EH (cell line): Measurements from ENCODE around the gene GLOD4.
"Not testable (repeated sequence)": the region's sequence is repeated elsewhere in the genome, so short reads cannot be mapped to it uniquely, and the experiment has no call there.

Experiments used
- DNase-seq: peaks from one replicate; pipeline ENCODE4 v3.0.0-alpha.2; 2015; ENCODE audit warnings: low read depth

Gene GLOD4

DNA sequence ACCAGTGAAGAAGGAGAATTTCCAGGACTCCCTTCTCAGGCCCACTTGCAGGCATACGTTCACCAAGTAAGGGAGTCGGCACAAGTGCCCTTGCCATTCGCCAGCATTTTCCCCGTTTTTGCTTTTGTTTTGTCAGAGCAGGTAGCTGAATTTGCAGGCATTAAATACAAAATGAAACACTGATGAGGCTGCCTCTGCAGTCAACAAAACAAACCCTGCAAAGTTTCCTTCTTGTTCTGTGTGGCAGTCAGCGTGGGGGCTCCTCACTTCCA is 7.8 kb downstream of the GLOD4 start:
- DNase-seq, result no peak

DNA sequence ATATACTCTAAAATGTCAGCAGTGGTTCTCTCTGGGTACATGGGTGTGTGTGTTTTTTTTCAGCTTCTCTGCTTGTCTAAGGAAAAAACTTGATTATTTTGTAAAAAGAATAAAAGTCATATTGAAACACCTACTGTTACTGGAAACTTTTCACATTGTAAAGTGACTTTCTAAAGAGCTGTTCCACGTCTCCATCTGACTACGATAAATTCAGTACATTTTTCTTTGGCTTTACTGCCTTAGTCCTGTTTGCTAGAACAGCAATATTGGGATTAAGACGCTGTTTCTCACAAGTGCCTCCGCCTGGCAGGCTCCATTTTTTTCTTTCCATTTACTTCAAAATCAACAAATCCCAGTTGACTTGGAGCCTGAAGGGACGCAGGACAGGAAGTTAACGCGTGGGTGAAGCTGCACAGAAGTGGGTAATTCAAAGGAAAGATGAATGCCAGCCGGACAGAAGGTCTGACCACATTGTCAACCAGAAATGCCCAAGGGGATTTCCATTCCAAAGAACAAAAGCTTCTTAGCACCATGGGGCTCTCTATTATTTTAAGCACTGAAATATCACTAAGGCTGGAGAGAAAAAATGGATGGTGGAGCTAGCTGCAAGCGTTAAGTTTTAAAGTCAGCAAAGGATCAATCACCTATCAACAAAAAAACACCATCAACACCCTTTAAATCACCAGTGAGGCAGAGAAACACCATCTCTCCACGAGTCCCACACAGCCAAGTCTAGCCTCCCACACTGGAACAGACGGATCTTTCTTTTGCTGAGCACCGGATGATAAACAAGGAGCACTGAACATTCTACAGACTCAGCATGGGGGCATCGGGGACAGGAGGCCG is 8.4 kb downstream of the GLOD4 start:
- DNase-seq, result no peak

- DNase-seq, result no peak
Measured at GRCh38 chr17:773016-773415, 9.1 kb downstream of the GLOD4 start.

DNA sequence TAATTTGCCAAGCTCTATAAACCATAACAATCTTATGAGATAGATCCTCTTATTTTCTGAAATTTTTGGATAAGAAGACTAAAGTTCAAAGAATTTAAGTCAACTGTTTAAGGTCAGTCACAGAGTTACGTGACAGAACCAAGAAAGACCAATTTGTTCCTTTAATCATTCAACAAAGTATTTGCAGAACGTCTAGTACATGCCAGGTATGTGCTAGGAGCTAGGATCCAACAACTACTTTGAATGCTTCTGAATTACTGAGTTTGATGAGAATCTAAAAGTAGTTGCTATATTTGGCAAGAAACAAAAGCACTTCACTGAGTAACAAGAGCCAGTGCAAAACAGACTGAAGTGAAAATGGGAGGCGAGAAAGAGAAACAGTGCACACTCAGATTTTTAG is 15.0 kb downstream of the GLOD4 start:
- no peak for DNase-seq

DNA sequence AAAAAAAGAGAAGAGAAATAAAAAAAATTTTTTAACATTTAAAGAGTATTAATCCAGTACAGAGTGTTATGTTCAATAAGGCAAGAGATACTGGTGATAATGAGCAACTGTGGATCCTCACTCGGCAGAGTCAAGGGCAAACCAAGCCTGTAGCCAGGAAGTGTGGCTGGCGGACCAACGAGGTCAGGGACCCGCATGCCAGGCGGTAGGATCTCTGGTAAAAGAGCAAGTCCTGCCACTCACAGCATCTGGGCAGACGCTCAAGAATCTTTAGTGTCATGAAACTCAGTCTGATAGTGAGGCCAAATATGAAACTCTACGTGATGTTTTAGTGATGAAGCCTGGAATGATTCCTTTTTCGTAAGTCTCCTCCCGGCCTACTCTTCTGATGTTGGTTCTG is 21.7 kb downstream of the GLOD4 start:
- DNase-seq, result no peak

DNA sequence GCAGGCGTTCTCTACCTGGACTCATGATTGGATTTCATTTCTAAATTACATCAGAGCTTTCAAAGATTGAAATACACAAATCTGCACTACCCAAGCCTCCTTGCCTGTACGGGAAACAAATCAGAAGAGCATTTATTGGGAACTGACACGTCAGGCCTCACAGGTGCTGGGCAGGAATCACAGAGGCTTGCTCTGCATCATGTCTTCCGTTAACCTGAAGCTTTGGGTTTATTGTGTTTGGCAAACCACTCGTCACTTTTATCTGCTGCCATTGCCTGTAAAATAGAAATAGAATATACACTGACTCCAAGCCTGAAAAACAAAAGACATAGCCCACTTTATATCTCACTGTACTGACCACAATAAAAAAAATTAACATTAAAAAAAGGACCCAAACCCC is 22.1 kb downstream of the GLOD4 start:
- no peak for DNase-seq

DNA sequence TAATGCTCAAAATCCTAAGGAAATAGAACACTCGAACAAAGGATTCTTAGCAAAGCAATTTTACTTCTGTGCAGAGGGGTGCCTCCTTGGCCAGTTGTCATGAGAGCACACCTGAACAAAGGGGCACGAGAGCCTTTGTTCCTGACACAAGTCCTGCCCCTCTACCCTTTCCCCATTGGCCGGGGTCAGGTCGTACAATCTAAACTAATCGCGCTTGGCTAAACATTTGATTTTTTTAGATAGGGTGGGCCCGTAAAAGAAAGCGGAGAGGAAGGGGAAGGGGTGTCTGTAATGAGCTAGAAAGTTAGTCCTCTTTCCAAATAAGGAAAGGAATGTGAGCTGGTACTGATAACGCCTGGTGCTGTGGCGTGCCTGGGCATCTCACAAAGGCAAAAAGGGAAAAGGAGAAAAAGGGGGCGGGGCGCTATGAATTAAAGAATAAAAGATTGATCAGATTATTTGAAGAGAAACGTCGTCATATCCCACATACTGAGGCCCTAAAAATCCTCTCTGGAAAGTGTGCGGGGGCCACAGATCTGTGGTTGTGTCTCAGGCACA is 26.0 kb downstream of the GLOD4 start:
- DNase-seq, result not testable (repeated sequence)

DNA sequence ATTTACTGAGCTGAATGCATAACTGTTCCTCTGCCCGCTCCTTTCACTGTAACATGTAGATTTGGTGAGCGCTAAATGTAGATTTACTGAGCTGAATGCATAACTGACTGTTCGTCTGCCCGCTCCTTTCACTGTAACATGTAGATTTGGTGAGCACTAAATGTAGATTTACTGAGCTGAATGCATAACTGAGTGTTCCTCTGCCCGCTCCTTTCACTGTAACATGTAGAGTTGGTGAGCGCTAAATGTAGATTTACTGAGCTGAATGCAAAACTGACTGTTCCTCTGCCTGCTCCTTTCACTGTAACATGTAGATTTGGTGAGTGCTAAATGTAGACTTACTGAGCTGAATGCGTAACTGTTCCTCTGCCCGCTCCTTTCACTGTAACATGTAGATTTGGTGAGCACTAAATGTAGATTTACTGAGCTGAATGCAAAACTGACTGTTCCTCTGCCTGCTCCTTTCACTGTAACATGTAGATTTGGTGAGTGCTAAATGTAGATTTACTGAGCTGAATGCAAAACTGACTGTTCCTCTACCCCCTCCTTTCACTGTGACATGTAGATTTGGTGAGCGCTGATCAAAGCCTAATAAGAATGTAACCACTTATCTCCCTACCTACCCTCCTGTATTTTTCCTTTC is 26.6 kb downstream of the GLOD4 start:
- DNase-seq, result not testable (repeated sequence)

- no peak for DNase-seq
Measured at GRCh38 chr17:753418-753817, 28.7 kb downstream of the GLOD4 start.

DNA sequence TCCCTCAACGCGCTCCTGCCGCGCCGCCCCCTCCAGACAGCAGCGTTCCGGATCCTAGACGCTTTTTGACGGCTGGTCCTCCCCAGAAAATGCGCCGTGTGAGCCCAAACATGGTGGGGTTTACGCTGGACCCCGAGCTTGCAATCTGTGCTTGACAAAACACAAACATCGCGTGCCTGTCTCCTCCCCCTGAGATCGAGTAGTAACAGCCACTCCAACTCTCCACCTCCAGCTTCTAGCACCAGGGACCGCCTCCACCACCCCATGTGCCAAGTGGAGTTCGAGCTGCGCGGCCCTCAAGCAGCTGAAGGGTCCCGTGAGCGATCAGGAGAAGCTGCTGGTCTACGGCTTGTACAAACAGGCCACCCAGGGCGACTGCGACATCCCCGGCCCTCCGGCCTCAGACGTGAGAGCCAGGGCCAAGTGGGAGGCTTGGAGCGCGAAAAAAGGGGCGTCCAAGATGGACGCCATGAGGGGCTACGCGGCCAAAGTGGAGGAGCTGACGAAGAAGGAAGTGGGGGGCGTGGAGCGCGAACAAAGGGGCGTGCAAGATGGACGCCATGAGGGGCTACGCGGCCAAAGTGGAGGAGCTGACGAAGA is 29.4 kb downstream of the GLOD4 start:
- DNase-seq, result peak; percentile 46

- DNase-seq, result peak; percentile 84
Measured at GRCh38 chr17:752002-752619, 30.0 kb downstream of the GLOD4 start, which contains the start of gene GEMIN4. GEMIN4 (minus strand) TSS chr17:752264; CDS start chr17:752142, 122 bp downstream.

DNA sequence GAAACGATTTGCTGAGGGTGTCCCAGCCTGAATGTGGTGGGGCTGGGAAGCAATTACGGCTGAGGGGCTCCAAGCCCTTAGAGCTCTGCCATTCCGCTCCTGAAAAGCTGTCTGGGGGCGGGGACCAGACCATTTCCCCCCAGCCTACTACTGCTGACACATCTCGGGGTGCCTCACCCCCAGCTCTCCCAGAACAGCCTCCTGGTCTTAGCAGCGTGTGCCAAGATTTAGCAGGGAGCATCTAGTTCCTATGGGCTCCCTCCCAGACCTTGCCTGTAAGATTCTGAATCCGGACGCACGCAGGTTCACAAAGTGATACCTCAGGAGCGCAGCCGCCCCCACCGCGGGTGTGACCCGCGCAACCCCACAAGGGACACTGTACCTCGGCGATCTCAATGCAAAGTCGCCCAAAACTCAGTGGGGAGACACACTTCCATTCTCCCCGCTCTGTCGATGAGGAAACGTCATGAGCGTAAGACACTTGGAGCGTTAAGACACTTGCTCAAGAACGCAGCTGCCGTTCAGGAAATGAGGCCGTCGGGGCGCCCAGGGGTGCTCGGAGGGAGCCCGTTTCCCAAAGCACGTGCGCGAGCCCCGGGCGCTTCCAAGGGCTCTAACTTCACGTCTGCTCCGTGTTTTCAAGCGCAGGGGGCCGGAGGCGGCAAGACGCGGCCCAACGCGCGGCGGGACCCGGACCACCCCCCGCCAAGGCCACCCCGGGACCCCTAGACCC is 30.6 kb downstream of the GLOD4 start:
- DNase-seq, result peak; percentile 55

DNA sequence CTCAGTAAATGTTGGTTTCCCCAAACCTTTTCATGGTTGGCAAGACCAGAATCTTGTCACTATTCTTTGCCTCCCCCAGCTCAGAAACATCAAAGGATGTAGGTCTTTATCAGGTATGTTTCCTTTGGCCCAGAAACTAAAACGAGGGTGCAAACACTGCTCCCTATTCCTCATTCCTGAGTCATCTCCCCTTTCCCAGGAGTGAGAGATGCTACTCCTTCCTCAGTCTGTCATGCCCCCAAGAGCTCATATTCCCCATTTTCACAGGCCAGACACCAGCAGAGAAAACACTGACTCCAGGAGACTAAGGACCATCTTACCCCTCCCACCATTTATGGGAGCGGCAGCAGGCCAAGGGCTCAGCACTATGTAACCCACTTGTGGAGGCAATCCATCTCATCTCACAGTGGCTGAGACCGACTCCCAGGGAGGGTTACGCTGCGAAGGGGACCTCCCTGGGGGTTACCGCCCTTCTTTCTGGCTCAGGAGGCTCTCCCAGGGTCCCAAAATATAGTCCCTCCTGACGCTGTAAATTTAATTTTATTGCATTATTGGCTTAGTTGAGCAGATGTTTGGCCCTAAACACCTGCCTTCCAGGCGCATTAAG is 31.5 kb downstream of the GLOD4 start:
- peak; percentile 4 for DNase-seq

GRCh38 chr17:749359-749758 is 32.7 kb downstream of the GLOD4 start:
- DNase-seq, result not testable (repeated sequence)

GRCh38 chr17:748604-749003 is 33.5 kb downstream of the GLOD4 start:
- DNase-seq, result not testable (repeated sequence)

GRCh38 chr17:746783-747629 is 35.1 kb downstream of the GLOD4 start:
- DNase-seq, result no peak

DNA sequence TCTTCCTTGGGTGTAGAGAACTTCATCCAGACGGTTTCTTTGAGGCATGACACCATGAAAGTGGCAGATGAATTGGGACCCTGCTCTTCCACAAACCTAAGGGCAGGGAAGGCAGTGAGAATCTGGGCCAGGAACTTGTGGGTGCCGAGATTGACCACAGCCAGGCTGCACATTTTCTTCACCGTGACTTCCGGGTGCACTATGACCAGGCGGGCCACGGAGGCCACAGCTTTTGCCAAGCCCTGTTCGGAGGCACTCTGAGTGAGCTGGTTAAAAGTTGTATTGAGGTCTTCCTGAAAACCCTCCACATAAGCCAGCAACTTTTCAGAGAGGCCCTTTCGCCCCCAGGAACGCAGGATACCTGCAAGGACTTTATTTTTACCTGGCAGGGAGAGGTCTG is 35.9 kb downstream of the GLOD4 start:
- DNase-seq, result no peak

DNA sequence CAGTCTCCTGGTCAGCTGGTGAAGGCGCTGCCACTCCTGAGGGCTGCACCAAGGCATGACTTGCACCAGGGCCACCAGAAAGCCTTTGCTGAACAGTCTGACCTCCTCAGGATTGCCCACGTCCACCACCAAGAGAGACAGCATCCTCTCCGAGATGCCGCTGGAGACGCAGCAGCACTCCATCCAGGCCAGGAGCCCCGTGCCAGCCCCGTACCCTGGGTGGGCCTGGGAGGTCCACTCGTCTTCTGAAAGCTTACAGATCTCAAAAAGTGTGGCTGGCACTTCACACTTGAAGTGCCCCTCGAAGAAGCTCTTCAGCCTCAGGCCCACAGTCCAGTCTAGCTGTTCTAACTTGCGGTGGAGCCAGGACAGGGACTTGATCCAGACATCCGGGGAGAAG is 36.7 kb downstream of the GLOD4 start:
- no peak for DNase-seq

DNA sequence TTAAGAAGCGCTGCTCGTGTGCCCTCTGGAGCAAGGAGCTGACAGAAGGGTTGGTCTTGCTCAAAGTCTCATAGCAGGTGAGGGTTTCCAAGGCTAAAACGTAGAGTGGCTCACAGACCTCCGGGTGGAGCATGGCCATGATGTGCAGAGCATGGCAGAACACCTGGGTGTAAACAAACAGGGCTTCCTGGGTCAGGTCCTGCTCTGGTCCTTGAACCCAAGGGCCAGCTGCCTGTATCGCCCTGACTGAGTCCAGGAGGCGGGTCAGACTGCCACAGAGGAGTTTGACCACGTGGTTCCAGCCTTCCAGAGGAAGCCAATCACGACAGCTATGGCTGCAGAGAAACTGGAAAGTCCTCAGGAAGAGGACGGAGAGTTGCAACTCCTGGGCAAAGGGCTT is 37.1 kb downstream of the GLOD4 start:
- DNase-seq, result no peak

DNA sequence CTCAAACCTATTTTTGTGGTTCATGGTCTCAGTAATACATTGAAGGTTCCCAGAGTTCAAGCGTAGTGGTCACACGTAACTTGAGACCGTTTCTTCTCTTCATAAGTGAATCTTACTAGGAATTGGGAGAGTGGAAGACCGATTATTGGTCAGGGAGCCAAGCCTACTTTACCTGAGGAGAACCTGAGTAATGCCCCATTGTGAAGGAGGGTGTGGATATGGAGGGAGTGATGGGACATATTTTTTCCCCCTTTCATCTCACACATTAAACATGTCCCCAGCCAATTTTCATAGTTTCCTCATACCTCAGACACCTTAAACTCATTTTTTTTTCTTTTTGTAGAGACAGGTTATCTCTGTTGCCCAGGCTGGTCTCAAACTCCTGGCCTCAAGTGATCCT is 38.9 kb downstream of the GLOD4 start:
- no peak for DNase-seq
